GM12874 (cell line): Measurements from ENCODE around the gene OR52L1.

Source experiments
- CTCF ChIP-seq: IDR thresholded peaks from 2 replicates; pipeline ENCODE4 v1.5.1; 2011; ENCODE audit warnings: low read depth, mild to moderate bottlenecking, control low read depth, low read length, moderate library complexity; ENCODE audit not compliant: insufficient read depth

Gene OR52L1

GRCh38 chr11:5983443-5983842, 3.3 kb downstream of the OR52L1 start:
- no peak for TF ChIP-seq CTCF

DNA sequence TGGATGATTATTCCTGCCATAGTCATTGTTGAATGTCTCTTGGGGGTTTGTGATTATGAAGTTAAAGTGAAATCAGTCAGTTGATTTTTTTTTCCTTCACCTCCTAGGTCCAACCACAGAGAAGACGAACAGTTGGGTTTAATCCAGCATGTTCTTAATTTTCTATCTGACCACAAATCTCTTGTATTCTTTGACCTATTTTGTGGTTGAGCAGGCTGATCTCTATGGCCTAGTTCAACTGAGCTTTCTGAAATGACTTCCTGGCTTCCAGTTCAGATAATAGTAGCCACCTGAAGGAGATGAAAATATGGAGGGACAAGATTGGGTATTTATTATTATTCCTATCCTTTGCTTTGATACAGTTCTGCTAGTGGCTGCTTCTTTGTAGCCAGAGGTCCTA, 13.3 kb downstream of the OR52L1 start:
- TF ChIP-seq CTCF = no peak

DNA sequence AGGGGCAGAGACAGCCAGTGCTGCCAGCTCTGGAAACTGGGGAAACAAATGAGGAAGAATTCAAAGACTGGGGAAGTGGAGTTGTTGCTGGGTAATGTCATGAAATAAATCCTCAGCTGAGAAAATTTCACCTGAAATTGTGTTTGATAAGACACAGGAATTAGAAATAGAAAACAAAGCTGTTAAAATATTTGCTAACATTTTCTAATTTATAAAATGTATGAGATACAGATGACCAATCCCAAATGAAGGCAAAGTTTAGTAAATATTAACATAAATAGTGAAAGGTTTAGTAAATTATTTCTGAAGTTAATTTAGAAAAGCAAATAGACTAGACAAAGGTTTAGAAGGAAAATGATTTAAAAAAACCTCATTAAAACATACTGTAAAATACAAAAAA, 18.4 kb downstream of the OR52L1 start, which contains the start of gene OR56A5:
OR56A5 (minus strand) TSS at position 101 of the 400 bp plus-strand sequence; CDS start at position 101, 0 bp downstream.
- TF ChIP-seq CTCF = no peak

GRCh38 chr11:5967708-5968107, 19.1 kb downstream of the OR52L1 start:
- no peak for TF ChIP-seq CTCF

DNA sequence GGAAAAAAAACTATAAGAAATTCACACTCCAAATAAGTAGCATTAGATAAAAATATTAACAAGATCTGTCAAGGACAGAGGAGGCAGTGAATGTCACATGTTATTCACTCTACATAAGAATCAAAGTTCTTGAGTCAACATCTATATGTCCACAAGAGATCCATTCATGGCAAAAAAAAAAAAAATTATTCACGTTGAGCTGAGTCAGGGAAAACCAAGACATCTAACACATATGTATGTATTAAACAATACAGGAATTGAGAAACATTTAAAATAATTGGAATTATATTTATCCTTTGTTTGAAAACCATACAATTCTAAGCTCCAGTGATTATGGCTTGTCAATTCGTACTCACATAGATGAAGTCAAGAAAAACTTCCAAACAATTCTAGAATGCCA, 19.8 kb downstream of the OR52L1 start:
- TF ChIP-seq CTCF = no peak

- no peak for TF ChIP-seq CTCF
These were observed 31.2 kb downstream of the OR52L1 start for GRCh38 chr11:5955586-5955985.

DNA sequence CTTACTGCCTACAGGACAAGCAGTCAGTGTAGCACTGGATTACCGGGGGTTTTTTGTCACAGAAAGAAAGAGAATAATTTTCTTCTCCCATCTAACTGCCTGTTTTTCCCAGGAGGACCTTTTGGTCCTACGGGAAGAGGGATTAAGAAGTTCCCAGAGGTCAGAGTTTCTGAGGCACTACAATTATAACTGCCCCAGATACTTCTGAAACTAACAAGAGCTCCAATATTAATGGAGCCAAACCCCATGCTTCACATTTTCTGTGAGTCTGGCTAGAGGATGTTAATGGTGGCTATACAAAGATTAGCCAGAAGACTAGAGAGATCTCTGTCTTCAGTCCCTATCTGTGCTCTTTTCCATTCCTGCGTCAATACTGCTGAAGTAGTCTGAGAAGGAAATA, 44.8 kb downstream of the OR52L1 start, which contains the start of gene OR56A3:
OR56A3 (plus strand) TSS at position 301 of the 400 bp plus-strand sequence. CDS start 5,096 bp downstream, outside the sequence.
- no peak for TF ChIP-seq CTCF
